GM18907 (cell line): ENCODE data around the gene GOLGA8F.
"Not testable (repeated sequence)": the region's sequence is repeated elsewhere in the genome, so short reads cannot be mapped to it uniquely, and the experiment has no call there.

Source experiments
- ATAC-seq: cut with Tn5 transposase; IDR thresholded peaks from one replicate; pipeline ENCODE4 v1.9.1; 2021; ENCODE audit warnings: mild to moderate bottlenecking, moderate library complexity; ENCODE audit not compliant: unreplicated experiment

The GOLGA8F gene, protein sequence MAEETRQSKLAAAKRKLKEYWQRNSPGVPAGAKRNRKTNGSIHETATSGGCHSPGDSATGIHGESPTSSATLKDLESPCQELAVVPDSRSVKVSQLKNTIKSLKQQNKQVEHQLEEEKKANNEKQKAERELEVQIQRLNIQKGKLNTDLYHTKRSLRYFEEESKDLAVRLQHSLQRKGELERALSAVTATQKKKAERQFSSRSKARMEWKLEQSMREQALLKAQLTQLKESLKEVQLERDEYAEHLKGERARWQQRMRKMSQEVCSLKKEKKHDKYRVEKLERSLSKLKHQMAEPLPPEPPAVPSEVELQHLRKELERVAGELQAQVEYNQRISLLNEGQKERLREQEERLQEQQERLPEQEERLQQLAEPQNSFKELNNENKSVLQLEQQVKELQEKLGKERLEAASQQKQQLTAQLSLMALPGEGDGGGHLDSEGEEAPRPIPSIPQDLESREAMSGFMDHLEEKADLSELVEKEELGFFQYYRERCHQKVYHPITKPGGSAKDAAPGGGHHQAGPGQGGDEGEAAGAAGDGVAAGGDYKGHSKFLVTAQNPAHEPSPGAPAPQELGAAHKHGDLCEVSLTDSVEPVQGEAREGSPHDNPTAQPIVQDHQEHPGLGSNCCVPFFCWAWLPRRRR

DNA sequence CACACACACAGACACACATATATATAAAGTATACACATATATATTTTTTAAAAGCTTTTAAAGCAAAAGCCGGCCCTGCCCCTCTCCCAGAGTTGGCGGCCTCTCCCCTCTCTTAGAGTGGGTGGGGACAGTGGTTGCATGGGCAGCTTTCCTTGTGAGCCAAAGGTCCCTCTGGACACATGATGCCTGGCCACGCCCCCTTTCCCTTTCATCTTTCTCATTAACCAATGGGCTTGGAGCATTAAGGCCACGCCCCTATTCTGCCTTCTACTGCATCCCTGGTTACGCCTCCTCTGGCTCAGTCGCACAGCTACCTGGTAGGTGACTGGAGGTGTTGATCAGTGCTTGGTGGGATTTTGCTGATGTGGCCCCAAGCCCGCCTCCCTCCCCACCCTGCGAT, at the start of gene GOLGA8F:
Gene GOLGA8F (plus strand): TSS at position 301 of the 400 bp plus-strand sequence. CDS start 98 bp downstream, at position 399.
- not testable (repeated sequence) for ATAC-seq

DNA sequence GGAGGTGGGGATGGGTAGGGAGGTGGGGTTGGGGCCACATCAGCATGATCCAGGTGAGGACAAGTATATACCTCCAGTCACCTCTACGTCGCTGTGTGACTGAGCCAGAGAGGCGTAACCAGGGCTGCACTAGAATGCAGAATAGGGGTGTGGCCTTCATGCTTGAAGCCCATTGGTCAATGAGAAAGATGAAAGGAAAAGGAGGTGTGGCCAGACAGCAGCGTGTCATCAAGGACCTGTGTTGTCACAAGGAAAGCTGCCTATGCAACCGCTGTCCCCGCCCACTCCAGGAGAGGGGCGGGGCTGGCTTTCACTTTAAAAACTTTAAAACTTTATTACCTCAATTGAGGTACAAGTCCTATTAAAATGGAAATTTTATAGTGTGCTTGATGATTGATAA, 20.5 kb upstream of the GOLGA8F start, which contains the start of gene GOLGA6L24:
Gene GOLGA6L24 (minus strand): TSS at position 101 of the 400 bp plus-strand sequence. CDS start 61 bp downstream, at position 40.
- not testable (repeated sequence) for ATAC-seq

DNA sequence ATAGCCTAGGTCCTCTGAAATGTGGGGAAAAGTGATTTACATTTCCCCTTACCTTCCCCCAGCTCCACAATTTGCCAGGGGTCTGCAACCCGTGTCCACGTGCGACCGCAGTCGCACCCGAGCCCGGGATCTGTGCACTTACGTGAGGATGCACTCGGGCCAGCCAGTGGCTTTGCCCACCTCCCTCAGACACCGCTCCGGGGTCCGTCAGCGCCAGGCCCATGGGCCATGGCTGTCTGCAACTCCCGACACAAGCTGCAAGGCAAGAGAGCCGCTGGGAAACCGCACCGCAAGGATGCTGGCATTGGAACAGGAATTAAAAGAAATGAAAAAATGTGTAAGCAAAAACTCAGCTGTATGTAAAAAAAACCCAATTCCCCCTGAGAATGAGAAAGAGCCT, 13.0 kb upstream of the GOLGA8F start:
- not testable (repeated sequence) for ATAC-seq

GRCh38 chr15:28380053-28380452, 1.6 kb downstream of the GOLGA8F start:
- not testable (repeated sequence) for ATAC-seq

DNA sequence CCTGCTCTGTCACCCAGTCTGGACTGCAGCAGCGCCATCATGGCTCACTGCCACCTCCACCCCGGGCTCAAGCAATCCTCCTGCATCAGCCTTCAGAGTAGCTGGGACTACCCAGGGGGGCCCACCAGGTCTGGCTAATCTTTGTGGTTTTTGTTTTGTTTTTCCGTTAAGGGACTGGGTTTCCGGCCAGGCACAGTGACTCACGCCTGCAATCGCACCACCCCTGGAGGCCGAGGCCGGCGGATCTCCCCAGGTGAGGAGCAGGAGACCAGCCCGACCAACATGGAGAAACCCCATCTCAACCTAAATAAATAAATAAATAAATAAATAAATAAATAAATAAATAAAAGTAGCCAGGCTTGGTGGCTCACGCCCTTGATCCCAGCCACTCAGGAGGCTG, 17.6 kb downstream of the GOLGA8F start:
- ATAC-seq: not testable (repeated sequence)

DNA sequence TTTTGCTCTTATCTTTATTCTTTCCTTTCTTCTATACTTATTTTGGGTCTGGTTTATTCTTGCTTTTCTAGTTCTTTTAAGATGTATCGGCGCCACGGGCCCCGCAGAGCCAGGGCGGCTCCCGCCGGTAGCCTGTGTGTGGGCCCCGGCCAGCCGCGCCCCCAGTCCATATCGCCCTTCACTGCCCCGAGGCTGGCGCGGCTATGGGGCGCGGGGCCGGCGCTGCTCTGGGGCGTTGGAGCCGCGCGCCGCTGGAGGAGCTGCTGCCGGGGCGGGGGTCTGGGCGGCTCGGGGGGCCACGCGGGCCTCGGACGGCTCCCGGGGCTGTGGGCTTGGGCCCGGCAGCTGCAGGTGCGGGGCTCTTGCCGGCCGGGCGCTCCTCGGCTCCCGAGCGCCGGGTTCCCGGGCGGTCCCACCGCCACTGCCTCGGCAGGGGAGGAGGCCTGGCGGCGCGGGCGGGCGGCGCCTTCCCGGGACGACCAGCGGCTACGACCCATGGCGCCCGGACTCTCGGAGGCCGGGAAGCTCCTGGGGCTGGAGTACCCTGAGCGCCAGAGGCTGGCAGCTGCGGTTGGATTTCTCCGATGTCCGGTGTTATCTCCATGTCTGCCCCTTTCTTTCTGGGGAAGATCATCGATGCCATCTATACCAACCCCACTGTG, 24.4 kb downstream of the GOLGA8F start:
- ATAC-seq: not testable (repeated sequence)

DNA sequence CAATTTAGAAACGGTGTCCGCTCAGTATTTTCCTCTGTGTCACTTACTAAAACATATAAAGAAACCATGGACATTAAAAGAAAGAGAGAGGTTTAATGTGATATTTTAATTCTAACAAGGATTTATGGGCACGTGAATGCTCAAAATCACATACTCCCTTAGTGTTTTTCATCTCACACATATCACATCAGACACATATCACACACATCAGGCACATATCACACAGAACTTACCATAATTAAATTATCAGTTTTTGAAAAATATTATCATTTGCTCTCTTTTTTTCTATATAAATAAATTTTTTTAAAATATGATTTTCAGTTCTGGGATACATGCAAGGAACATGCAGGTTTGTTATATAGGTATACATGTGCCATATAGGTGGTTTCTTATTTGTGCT, 42.0 kb downstream of the GOLGA8F start:
- ATAC-seq: not testable (repeated sequence)

GRCh38 chr15:28435594-28435993, 57.1 kb downstream of the GOLGA8F start:
- ATAC-seq: peak; percentile 53
